B cell (primary cell): ENCODE data around the gene AP3D1. TPM values are rescaled to one million over a fixed set of nuclear protein-coding genes. Genes with fewer than 3 reads are reported as not detected.

ENCODE experiments used
- ATAC-seq: fragments of 200-7000 bp; cut with Tn5 transposase; one replicate; pipeline ENCODE4 v1.10.0; 2021; ENCODE audit warnings: low read depth, mild to moderate bottlenecking, moderate number of reproducible peaks, moderate library complexity
- CTCF ChIA-PET: fragments of 350-600 bp; sonication (Branson Sonifier 250); formaldehyde crosslinking; loops from one replicate; lab custom pipeline; 2021; ENCODE audit warnings: antibody characterized with exemption, inconsistent platforms; lab: Charles Lee
- POLR2A ChIA-PET: fragments of 350-600 bp; sonication (Branson Sonifier 250); formaldehyde crosslinking; loops from one replicate; lab custom pipeline; 2021; ENCODE audit warnings: antibody characterized with exemption; lab: Charles Lee
- DNase-seq: peaks from one replicate; pipeline ENCODE4 v3.0.0; 2013
- H2AFZ ChIP-seq: 2 replicates; pipeline ENCODE4 v1.6.1; 2012; ENCODE audit warnings: mild to moderate bottlenecking, low read depth, low read length; ENCODE audit not compliant: insufficient read depth, poor library complexity, severe bottlenecking
- H3K27ac ChIP-seq, 2 donors: 1 replicate in 1 of 2; 2 replicates in 1 of 2; pipeline ENCODE4 v1.5.1; 2012 to 2013; ENCODE audit warnings: low read length in 2 of 2, mild to moderate bottlenecking in 2 of 2, moderate library complexity in 1 of 2
- H3K27me3 ChIP-seq, 4 experiments: fragments of 200-600 bp in 1 of 4; sonication (generic) in 1 of 4; replicated peaks in 1 of 4; 1 replicate in 2 of 4; 2 replicates in 2 of 4; pipeline versions ENCODE4 v1.6.1 to v1.7.0; 2013 to 2016; ENCODE audit warnings: low read length in 3 of 4, mild to moderate bottlenecking in 2 of 4, mixed read lengths in 1 of 4, moderate library complexity in 1 of 4; ENCODE audit not compliant: insufficient read depth in 4 of 4, control insufficient read depth in 3 of 4; ENCODE audit errors: control extremely low read depth in 1 of 4
- H3K36me3 ChIP-seq, 2 experiments: replicated peaks in 1 of 2; 1 replicate in 1 of 2; 2 replicates in 1 of 2; pipeline versions ENCODE4 v1.6.1 to v1.7.1; 2013; ENCODE audit warnings: low read length in 1 of 2; ENCODE audit not compliant: insufficient read depth in 2 of 2, control insufficient read depth in 1 of 2; ENCODE audit errors: control extremely low read depth in 1 of 2, extremely low read depth in 1 of 2
- H3K4me1 ChIP-seq, 2 donors: fragments of 200-600 bp in 1 of 2; sonication (generic) in 1 of 2; 1 replicate in 1 of 2; 2 replicates in 1 of 2; pipeline versions ENCODE4 v1.5.1 to v1.6.1; 2013 to 2017; ENCODE audit warnings: low read length in 2 of 2; ENCODE audit not compliant: control insufficient read depth in 2 of 2, insufficient read depth in 2 of 2
- H3K4me2 ChIP-seq: replicated peaks from 2 replicates; pipeline ENCODE3; 2012; ENCODE audit warnings: mild to moderate bottlenecking, low read depth, low read length; ENCODE audit not compliant: poor library complexity, severe bottlenecking
- H3K4me3 ChIP-seq, 5 experiments: fragments of 200-600 bp in 1 of 5; sonication (generic) in 1 of 5; 1 replicate in 3 of 5; 2 replicates in 2 of 5; pipeline versions ENCODE4 v1.5.1 to v1.7.0; 2011 to 2016; ENCODE audit warnings: low read length in 4 of 5, mild to moderate bottlenecking in 4 of 5, low read depth in 2 of 5, control low read depth in 1 of 5, moderate library complexity in 1 of 5; ENCODE audit not compliant: insufficient read depth in 1 of 5; ENCODE audit errors: control extremely low read depth in 1 of 5, extremely low read depth in 1 of 5
- H3K79me2 ChIP-seq: fragments of 200-600 bp; sonication (generic); one replicate; pipeline ENCODE4 v1.6.0; 2016; ENCODE audit warnings: low read length; ENCODE audit not compliant: control insufficient read depth, insufficient read depth
- H3K9ac ChIP-seq: fragments of 200-600 bp; sonication (generic); 2 replicates; pipeline ENCODE4 v1.6.1; 2017; ENCODE audit warnings: mild to moderate bottlenecking, low read length, moderate library complexity
- H3K9me3 ChIP-seq, 3 donors: one replicate each; pipeline versions ENCODE4 v1.6.1 to v1.7.1; 2013; ENCODE audit warnings: low read length in 2 of 3; ENCODE audit not compliant: control insufficient read depth in 2 of 3, insufficient read depth in 1 of 3; ENCODE audit errors: control extremely low read depth in 1 of 3
- H4K20me1 ChIP-seq: 2 replicates; pipeline ENCODE4 v1.6.0; 2012; ENCODE audit warnings: mild to moderate bottlenecking, low read length; ENCODE audit not compliant: insufficient read depth, control insufficient read depth, poor library complexity, severe bottlenecking
- H3K27ac Mint-ChIP-seq: one replicate; pipeline ENCODE4 v1.8.0; 2021; ENCODE audit warnings: mixed read lengths
- H3K27me3 Mint-ChIP-seq: one replicate; pipeline ENCODE4 v1.8.0; 2021; ENCODE audit warnings: mixed read lengths
- H3K4me1 Mint-ChIP-seq: one replicate; pipeline ENCODE4 v1.8.0; 2021; ENCODE audit warnings: mixed read lengths
- H3K4me3 Mint-ChIP-seq: one replicate; pipeline ENCODE4 v1.8.0; 2021; ENCODE audit warnings: mixed read lengths
- H3K9me3 Mint-ChIP-seq: one replicate; pipeline ENCODE4 v1.8.0; 2022; ENCODE audit warnings: mixed read lengths; ENCODE audit not compliant: insufficient read depth
- EZH2 ChIP-seq: IDR thresholded peaks from 2 replicates; pipeline ENCODE4 v1.6.1; 2012; ENCODE audit warnings: borderline replicate concordance, low read depth, mild to moderate bottlenecking, moderate library complexity, low read length; ENCODE audit not compliant: insufficient read depth, poor library complexity, severe bottlenecking
- WGBS: methylation state at CpG from one replicate; pipeline ENCODE4 v1.1.5; 2013; ENCODE audit warnings: missing lambda C conversion rate; ENCODE audit not compliant: insufficient coverage; 5-methylcytosine and 5-hydroxymethylcytosine counted together
- intact Hi-C: fragments of 100-400 bp; cut with micrococcal nuclease; formaldehyde crosslinking; loops from one replicate; pipeline ENCODE4 v1.10.0; 2022
- polyA plus RNA-seq: library from polyadenylated mRNA; depleted of rRNA; stranded (reverse); fragments of >200 nt; gene quantifications from 2 replicates; pipeline ENCODE4 v1.2.3, GENCODE V29; 2012
- total RNA-seq, 2 donors: library from RNA; stranded (reverse); fragments of 120-200 nt in 1 of 2; gene quantifications; 1 replicate in 1 of 2; 2 replicates in 1 of 2; pipeline versions ENCODE4 v1.2.3 to v1.2.4, GENCODE V29; 2013 to 2022
- TF ChIP-seq, protein P1 (sequence below): fragments of 200-600 bp; IDR thresholded peaks from one replicate; pipeline ENCODE4 v1.8.0; 2022; ENCODE audit warnings: antibody characterized with exemption, mild to moderate bottlenecking

The AP3D1 gene
- total and polyA plus RNA-seq, 2 donors (not counting 1 experiment from before 2014, with no cell fraction given) = 96.4 to 114 TPM

DNA sequence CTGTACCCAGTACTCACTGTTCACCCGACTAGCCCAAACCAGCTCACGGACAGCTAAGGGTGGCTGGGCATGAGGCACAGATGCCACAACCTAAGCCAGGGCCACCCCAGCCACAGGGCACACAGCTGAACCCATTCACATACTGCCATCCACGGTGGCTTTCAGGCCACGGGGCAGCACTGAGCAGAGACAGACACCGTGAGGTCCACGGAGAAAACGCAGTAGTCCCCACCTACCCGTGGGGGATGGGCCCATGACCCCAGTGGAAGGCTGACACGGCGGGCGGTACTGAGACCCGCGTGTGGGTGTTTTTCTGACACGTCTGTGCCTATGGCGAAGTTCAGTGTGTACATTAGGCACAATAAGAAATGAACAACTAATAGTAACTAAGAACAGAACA is 29.1 kb downstream of the AP3D1 start:
- no peak for ATAC-seq
- no peak for TF ChIP-seq EZH2
- TF ChIP-seq, protein P1, sequence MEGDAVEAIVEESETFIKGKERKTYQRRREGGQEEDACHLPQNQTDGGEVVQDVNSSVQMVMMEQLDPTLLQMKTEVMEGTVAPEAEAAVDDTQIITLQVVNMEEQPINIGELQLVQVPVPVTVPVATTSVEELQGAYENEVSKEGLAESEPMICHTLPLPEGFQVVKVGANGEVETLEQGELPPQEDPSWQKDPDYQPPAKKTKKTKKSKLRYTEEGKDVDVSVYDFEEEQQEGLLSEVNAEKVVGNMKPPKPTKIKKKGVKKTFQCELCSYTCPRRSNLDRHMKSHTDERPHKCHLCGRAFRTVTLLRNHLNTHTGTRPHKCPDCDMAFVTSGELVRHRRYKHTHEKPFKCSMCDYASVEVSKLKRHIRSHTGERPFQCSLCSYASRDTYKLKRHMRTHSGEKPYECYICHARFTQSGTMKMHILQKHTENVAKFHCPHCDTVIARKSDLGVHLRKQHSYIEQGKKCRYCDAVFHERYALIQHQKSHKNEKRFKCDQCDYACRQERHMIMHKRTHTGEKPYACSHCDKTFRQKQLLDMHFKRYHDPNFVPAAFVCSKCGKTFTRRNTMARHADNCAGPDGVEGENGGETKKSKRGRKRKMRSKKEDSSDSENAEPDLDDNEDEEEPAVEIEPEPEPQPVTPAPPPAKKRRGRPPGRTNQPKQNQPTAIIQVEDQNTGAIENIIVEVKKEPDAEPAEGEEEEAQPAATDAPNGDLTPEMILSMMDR = no peak
- Histone ChIP-seq H3K4me1 (no peaks in the 10 kb centered on the region), H3K4me3 (no peak overlapping the region), H3K79me2 (peaks cover 28% of the 10 kb centered on the region), H2AFZ (no peak overlapping the region), H3K4me2 (no peak overlapping the region), H3K27me3 (no peaks in the 10 kb centered on the region), H3K27ac (no peak overlapping the region), H3K9ac (no peak overlapping the region), H3K9me3 (no peaks in the 10 kb centered on the region), H3K36me3 (peaks cover 0 to 74% of the 10 kb centered on the region in 2 experiments), H4K20me1 (peaks cover 49% of the 10 kb centered on the region)
- ChIA-PET CTCF (no interaction called here), POLR2A (no interaction called here)
- Mint-ChIP-seq H3K4me1 (no peaks in the 10 kb centered on the region), H3K27me3 (no peaks in the 10 kb centered on the region), H3K27ac (no peak overlapping the region), H3K9me3 (no peaks in the 10 kb centered on the region), H3K4me3 (no peak overlapping the region)
- DNase-seq = no peak
- WGBS = 100% methylated on average over 8 of the region's 15 CpGs
- intact Hi-C loops = no loop called here

GRCh38 chr19:2121416-2122051 is 29.8 kb downstream of the AP3D1 start:
- intact Hi-C loops = no loop called here
- 98% methylated on average over 27 of the region's 27 CpGs for WGBS

More at GRCh38 chr19:2121416-2122051, 29.8 kb downstream of the AP3D1 start:
- no peak overlapping the region for H3K4me2 ChIP-seq
- Mint-ChIP-seq H3K27me3 (no peaks in the 10 kb centered on the region), H3K9me3 (no peaks in the 10 kb centered on the region), H3K27ac (no peak overlapping the region), H3K4me3 (no peak overlapping the region), H3K4me1 (no peaks in the 10 kb centered on the region)
- ChIA-PET POLR2A (no interaction called here), CTCF (no interaction called here)
- H3K4me1 ChIP-seq = no peaks in the 10 kb centered on the region
- peaks cover 33% of the 10 kb centered on the region for H3K79me2 ChIP-seq
- no peak overlapping the region for H3K9ac ChIP-seq
- H3K27ac ChIP-seq = no peak overlapping the region
- peaks cover 50% of the 10 kb centered on the region for H4K20me1 ChIP-seq
- TF ChIP-seq, protein P1 = no peak
- TF ChIP-seq EZH2 = no peak
- peaks cover 0 to 75% of the 10 kb centered on the region in 2 experiments for H3K36me3 ChIP-seq
- DNase-seq (no peak), ATAC-seq (no peak)
- no peak overlapping the region for H3K4me3 ChIP-seq
- H2AFZ ChIP-seq = no peak overlapping the region
- no peaks in the 10 kb centered on the region for H3K9me3 ChIP-seq
- H3K27me3 ChIP-seq = no peaks in the 10 kb centered on the region
